Dermis blood vessel endothelial cell (primary cell): ENCODE results near the gene PKP1. TPM values are rescaled to one million over a fixed set of nuclear protein-coding genes. Genes with fewer than 3 reads are reported as not detected.

ENCODE experiments used
- DNase-seq: peaks from one replicate; pipeline ENCODE4 v3.0.0; 2010
- total RNA-seq: library from RNA; depleted of rRNA; stranded (reverse); fragments of >200 nt; gene quantifications from 2 replicates; pipeline ENCODE4 v1.2.3, GENCODE V29; 2014

PKP1 gene
- total RNA-seq, 1 donor from 2014 or later, result 0.85 TPM

- DNase-seq, result no peak
Measured at GRCh38 chr1:201354151-201354900, 71.0 kb downstream of the PKP1 start.

GRCh38 chr1:201354901-201355295 is 71.6 kb downstream of the PKP1 start:
- DNase-seq, result no peak

GRCh38 chr1:201355471-201355870 is 72.2 kb downstream of the PKP1 start:
- no peak for DNase-seq

- no peak for DNase-seq
Measured at GRCh38 chr1:201356236-201356635, 72.9 kb downstream of the PKP1 start.

DNA sequence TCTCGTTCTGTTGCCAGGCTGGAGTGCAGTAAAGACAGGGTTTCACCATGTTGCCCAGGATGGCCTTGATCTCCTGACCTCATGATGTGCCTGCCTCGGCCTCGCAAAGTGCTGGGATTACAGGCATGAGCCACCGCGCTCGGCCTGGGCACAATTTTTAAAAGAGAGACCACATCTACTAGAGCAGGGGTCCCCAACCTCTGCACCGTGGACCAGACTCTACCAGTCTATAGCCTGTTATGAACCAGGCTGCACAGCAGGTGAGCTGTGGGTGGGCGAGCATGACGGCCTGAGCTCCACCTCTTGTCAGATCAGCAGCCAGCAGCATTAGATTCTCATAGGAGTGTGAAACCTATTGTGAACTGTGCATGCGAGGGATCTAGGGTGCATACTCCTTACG is 73.4 kb downstream of the PKP1 start:
- DNase-seq, result no peak

GRCh38 chr1:201357211-201357610 is 73.9 kb downstream of the PKP1 start:
- DNase-seq, result no peak

GRCh38 chr1:201357636-201358348 is 74.5 kb downstream of the PKP1 start:
- DNase-seq, result no peak

GRCh38 chr1:201358596-201358995 is 75.3 kb downstream of the PKP1 start:
- DNase-seq, result peak; percentile 76

DNA sequence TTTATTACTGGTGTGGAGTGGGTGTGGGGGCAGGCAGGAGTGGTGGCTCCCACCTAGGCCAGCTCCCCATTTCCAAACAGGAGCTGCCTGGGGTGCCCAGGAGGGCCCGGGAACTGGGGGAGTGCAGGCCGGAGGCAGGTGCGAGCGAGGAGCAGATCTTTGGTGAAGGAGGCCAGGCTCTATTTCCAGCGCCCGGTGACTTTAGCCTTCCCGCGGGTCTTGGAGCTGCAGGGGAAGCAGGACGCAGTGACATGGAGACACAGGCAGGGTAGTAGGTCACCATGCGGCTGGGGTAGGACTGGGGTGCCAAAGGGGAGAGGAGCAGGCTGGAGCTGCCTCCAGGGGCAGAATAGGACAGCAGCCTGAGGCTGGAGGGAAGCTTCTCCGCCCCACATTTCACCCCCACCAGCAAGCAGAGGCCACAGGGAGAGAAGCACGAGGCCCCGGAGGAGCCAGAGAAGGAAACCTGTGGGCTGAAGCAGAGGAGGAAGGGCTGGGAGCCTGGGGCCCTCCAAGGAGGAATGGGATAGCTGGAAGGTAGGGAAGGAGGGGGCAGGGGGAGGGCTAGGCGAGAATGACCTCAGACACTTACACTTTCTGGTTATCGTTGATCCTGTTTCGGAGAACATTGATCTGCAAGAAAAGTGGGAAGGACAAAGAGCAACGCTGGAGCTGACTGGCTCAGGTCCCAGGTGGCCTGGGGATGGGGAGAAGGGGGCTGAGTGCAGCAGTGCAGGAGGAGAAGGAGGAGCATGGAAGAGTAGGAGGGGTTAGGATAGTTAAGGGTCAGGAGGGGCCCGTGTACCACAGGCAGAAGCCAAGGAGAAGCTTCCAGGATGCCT is 75.9 kb downstream of the PKP1 start:
- no peak for DNase-seq

DNA sequence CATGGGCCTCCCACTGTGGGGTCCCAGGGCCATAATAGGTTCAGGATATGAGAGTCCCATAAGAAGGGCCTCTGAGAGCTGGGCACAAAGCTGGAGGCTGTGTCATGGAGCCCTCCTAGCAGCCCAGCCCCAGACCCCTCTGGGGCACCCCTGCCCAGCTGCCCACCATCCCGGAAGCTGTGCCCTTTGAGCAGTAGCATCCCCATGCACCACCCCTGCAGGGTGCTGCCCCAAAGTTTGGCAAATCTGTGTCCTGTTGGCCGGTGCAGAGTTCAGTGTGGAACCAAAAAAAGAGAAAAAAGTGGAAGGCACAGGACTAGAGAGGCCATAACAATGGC is 76.5 kb downstream of the PKP1 start:
- no peak for DNase-seq

GRCh38 chr1:201360486-201360885 is 77.2 kb downstream of the PKP1 start:
- no peak for DNase-seq

DNA sequence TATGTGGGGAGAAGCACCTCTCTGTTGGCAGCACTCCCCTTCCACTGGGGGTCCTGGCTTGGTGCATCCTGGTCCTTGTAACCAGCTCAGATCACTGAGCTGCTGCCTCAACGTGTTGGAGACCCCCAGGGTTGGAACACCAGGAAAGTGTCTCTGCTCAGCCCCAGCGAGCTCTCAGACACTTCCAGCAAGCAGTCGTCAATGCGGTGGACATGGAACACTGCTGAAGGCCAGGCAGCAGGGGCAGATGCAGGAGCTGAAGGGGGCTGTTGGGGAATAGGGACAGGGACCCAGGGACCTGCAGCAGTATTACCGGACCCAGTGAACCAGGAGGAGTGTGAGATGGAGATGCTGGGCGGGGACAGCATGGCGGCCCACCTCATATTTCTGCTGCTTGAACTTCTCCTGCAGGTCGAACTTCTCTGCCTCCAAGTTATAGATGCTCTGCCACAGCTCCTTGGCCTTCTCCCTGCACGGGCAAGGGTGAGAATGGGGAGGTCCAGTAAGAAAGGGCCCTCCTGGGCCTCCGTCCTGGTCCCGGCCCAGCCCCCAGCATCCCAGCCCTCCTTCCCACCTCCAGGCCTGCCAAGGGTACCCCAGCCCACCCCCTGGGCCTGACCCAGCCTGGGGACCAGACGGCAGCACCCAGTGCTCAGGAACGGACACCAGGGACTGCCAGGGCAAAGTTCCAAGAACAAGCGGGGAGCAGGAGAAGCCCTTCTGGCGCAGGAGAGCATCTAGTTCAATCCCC is 77.8 kb downstream of the PKP1 start:
- DNase-seq, result no peak

DNA sequence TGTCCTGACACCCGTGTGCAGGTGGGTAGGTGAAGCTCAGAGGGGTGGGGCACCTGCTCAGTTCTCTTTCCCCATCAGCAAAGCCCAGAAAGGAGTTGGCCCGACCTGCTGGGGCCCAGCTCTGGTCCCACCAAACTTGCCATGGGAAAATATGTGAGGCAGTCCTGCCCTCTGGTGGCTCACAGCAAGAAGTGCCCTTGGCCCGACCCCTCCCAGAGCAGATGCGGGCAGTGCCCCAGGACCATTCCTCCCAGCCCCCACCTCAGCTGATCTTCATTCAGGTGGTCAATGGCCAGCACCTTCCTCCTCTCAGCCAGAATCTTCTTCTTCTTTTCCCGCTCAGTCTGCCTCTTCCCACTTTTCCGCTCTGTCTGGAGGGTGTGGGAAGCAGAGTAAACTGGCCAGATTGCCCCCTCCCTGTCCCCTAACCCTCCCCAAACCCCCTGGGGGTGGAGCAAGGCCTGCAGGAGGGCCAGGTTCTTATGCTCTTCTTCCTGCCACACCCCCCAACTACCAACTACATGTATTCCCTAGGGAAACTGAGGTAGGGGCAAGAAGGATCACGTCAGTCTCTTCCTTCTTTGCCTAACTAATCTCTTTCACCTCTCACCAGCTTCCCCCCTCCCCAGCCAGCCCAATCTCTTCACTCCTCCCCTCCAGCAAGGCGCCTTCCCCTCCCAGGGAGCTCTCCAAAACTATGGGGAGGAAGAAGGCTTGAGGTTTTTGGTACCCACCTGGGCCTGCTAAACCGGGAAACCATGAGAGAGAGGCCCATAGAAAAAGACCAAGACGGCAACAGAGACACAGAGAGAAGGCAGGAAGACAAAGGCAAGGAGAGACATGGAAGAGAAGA is 78.6 kb downstream of the PKP1 start:
- DNase-seq, result peak; percentile 67

DNA sequence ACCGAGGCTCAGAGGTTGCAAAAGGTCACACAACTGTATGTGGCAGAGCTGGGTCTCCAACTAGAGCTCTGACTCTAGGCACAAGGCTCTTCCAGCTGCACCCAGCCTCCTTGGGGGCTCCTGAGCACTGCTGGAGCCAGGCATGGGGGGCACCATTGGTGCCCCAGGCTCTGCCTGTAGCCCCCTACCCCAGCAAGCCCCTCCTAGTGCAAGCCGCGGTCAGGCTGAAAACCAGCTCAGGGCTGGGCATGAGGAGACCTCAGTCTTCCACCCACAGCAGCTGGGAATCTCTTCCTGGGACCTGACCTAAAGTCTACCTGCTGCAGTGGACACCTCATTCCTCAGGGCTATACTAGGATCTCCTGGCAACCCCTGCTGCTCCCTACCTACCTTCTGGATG is 79.6 kb downstream of the PKP1 start:
- no peak for DNase-seq

- peak; percentile 37 for DNase-seq
Measured at GRCh38 chr1:201363467-201363866, 80.2 kb downstream of the PKP1 start.

DNA sequence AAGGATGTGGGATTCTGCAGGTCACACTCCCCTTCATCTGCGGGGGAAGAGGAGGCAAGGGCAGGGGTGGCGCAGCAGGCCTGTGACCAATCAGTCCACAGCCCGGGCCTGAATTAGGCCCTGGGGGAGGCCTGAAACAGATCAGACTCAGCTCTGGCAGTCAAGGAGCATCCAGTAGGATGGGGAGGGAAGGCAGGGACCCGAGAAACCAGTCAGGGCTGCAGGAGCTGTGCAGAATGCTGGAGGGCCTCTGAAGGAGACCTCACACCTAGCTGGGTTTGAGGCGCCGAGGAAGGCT is 81.5 kb downstream of the PKP1 start:
- no peak for DNase-seq

GRCh38 chr1:201365251-201365650 is 81.9 kb downstream of the PKP1 start:
- DNase-seq, result no peak

GRCh38 chr1:201366696-201367095 is 83.4 kb downstream of the PKP1 start:
- DNase-seq, result no peak

GRCh38 chr1:201369209-201369608 is 85.9 kb downstream of the PKP1 start:
- DNase-seq, result peak; percentile 28

GRCh38 chr1:201370500-201370899 is 87.2 kb downstream of the PKP1 start:
- no peak for DNase-seq

DNA sequence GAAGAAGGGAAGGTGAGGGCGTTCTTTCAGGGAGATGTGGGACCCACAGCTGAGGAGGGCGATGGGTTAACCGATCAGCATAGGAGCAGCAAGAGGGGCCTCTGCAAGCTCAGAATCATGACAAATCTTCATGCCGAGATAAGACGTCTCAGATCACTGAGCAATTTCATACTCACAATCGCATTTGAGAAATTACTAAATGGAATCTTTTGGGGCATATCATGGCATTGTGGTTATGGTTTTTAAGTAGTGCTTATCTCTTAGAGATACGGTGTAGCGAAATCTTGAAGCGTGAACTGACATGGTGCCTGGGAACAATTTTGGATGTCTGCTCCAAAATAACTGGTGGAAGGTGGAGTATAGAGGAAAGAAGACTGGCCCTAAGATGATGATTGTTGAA is 88.0 kb downstream of the PKP1 start:
- DNase-seq, result no peak

GRCh38 chr1:201371792-201372191 is 88.5 kb downstream of the PKP1 start:
- DNase-seq, result no peak
